Inflammatory macrophage (primary cell): ENCODE data around the gene KCNQ1OT1.

Experiments
- DNase-seq, 2 donors: peaks; one replicate each; pipeline ENCODE4 v3.0.0-alpha.2; 2020 to 2022

The KCNQ1OT1 gene

GRCh38 chr11:2686360-2687222 lies 13.2 kb downstream of the KCNQ1OT1 start:
- DNase-seq, result no peak

DNA sequence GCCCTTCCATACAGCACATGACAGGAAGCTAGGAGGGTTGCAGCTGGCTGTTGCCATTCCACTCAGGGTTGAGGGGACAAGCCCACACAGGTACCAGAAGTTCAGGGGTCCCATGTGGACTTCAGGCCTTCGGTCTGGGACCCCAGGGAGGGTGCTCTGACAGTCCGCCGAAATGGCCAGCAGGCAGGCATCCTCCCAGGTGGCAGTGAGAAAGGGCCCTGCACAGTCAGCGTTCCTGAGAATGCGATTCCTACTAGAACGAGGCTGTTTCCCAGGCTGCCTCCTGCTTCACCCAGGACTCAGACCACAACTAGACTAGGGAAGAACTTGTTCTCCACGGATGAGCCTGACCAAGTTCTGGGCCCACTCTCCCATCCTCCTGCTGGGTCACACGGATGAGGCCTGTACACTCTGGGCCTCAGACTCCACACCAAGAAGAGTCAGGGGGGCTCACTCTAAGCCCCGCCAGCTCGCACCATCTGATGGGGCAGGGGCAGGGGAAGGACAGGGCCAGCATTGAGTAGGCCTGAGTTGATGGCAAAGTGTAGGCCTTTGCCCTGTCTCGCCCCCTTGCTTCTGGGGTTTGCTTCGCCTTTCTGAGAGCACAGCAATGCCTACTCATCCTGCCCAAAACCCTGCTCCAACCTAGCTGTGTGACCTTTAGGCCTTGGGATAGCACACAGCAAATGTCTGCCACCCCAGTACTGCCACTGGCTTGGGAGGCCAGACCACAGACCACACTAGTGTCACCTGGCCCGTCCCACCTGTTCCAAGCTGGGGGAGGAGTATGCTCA lies 14.0 kb downstream of the KCNQ1OT1 start:
- no peak for DNase-seq

- no peak for DNase-seq
These were observed 14.7 kb downstream of the KCNQ1OT1 start for GRCh38 chr11:2685051-2685450.

- DNase-seq, result no peak
These were observed 15.2 kb downstream of the KCNQ1OT1 start for GRCh38 chr11:2684581-2684980.

DNA sequence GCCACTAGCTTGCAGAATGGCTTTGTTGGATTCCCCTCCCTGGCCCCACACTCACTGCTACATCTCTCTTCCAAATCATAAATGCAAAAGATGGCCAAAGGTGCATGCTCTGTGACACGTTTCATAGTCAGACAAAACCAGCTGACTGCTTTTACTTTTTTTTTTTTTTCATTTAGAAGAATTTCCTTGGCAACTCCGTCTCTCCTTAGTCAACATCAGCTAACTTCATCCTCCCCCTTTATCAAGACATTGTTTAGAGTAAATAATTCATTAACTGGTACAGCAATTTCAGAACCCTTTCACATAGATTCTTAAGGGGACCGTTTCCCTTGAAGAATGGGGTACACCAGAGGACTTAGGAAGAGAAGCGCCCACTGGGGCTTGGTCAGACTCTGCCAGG lies 16.0 kb downstream of the KCNQ1OT1 start:
- DNase-seq, result no peak

DNA sequence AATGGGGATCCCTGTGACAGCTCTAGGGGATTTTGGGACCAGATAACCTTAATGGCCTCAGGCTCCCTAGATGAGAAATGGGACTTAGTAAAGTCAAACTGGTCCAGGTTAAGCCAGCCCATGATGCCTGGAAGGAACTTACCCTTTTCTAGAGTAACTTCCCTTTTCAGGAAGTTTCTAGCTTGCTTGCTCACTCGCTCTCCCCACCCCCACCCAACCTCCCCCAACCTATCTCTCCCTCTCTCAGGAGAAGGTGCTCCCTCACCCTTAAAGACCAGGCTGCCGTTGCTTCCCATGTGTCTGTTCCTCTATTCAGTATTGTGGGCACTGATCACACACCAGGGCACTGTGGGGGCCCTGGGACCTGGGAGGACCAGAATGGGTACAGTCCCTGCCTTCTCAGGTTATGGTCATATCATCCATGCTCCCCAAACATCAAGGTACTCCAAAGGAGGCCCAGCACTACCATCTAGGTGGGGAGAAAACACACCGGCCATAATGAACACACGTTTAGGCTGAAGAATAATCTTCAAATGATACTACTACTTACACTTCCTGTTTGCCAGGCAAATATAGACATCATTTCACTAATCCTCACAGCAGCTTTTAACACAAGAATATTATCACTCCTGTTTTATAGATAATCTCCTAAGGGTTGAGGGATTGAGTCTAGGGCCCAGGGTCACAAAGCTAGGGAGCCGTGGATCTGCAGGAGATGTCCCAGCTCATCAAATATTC lies 18.2 kb downstream of the KCNQ1OT1 start:
- DNase-seq, result no peak

DNA sequence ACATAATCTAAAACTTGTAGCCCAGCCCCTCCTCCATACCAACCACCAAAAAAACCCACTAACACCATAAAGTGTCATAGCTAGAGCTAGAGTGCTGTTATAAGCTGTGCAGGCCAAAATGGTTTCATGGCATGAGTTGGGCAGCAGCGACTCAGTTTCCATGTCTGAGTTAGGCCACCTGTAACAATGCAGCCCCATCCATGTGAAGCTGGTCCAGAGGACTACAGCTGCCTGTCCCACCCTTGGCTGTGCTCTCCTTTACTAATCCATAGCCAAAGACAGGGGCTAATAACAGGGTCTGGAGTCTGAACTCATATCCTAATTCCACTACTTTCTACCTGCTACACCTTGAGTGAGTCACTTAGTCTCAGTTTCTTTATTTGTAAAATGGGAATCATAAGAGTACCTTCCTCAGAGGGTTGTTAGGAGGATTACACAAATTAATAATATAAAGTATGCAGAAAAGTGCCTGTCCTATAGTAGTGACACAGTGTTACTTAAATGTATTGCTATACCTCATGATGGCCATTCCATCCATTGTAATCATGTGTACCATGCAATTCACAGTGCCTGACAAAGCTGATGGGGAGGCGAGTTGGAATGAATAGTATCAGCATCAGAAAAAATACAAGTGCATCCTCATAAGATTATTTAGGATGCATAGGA lies 20.6 kb downstream of the KCNQ1OT1 start:
- no peak for DNase-seq

GRCh38 chr11:2678396-2678795 lies 21.4 kb downstream of the KCNQ1OT1 start:
- DNase-seq, result peak; percentile 8

GRCh38 chr11:2677127-2677526 lies 22.7 kb downstream of the KCNQ1OT1 start:
- DNase-seq, result peak; percentile 22 to 85

DNA sequence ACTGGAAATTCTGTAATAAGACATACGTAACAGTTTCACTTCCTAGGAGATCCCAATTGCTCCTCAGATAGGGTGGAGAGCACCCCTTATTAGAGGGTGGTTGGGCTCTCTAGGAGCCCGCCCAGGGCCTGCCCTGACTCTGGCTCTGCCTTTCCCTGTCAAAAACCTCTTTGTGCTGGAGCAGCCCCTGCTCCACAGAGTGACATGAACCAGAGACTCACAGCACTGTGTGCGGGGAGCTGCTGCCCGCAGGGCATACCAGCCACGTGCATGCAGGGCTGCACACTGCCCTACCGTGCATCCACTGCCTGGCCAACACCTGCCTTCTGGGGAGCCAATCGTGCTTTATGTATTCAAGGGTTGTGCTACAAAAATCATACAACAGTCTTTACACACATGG lies 24.3 kb downstream of the KCNQ1OT1 start:
- no peak for DNase-seq

- no peak for DNase-seq
These were observed 25.1 kb downstream of the KCNQ1OT1 start for GRCh38 chr11:2674658-2675131.

- DNase-seq, result no peak
These were observed 25.8 kb downstream of the KCNQ1OT1 start for GRCh38 chr11:2673871-2674471.

- DNase-seq, result no peak
These were observed 26.6 kb downstream of the KCNQ1OT1 start for GRCh38 chr11:2673250-2673610.

DNA sequence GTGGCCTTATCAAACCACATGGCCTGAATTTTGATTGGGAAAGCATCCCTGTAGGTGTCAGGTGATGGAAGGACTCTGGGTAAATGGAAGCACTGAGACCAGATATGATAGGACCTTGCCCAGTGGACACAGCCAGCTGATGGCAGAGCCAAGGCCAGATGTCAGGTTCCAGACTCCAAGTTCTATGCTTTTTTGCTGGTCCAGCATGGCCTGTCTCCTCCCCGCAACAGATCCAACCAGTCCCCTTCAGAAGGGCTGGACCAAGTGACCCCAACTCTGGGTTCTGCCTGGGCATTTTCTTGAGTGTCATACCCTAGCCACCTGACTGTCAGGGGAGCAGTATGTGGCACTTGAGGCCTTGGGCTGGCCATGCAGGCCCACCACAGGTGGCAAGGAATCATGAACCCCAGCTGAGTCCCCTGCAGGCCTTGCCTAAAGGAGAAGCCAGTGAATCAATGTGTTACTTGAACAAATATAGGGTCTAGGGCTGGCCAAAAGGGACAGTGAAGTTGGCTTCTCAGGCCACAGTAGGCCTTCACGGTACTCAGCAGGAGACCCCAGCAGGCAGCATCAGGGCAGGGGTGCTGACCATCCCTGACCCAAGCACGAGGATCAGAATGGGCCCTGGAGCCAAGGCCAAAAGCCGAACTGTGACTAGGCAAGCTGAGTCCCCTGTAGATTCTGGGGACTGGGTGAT lies 27.1 kb downstream of the KCNQ1OT1 start:
- no peak for DNase-seq

DNA sequence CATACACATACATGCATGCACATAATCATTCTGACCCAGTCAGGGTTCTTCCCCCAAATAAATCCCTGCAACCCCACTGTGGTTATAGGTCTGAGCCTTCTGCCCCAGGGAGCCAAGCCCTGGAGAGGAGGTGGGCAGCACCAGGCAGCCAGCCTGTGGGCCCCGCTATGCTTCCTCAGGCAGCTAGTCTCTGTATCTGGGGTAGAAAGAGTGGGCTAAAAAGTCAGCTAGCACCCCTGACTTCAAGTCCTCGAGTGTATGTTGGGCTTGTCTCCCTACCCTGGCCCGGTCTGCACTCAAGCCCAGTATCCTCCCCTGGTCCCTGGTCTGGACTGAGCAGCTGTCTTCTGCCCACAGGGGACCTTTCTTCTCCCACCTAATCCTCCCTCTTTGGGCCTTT lies 28.0 kb downstream of the KCNQ1OT1 start:
- no peak for DNase-seq

DNA sequence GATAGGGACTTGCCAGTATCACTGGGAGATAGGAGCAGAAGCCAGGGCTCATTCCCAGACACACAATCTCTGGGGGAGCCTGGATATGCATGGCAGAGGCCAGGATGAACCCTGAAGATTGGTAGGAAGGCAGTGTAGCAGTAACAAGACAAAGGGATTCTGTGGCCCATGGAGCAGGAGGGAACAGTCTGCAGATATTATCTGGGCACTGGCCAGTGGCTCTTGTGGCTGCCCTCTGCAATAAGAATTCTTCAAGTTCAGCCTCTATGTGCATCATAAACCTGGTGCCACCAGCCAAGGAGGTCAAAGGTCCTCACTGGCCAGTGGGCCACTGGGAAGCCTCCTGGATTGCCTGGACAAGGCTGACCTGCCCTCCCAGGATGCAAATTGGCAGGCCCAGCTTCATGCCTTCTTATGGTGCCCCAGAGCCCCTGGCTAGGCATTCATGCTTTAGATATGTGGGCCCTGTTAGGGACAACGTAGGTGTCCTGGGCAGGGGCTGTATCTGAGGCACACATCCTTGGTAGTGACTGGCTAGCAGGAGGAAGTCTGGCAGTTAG lies 29.2 kb downstream of the KCNQ1OT1 start:
- DNase-seq, result no peak

- DNase-seq, result no peak
These were observed 29.9 kb downstream of the KCNQ1OT1 start for GRCh38 chr11:2669634-2670469.

GRCh38 chr11:2668876-2669275 lies 30.9 kb downstream of the KCNQ1OT1 start:
- no peak for DNase-seq

DNA sequence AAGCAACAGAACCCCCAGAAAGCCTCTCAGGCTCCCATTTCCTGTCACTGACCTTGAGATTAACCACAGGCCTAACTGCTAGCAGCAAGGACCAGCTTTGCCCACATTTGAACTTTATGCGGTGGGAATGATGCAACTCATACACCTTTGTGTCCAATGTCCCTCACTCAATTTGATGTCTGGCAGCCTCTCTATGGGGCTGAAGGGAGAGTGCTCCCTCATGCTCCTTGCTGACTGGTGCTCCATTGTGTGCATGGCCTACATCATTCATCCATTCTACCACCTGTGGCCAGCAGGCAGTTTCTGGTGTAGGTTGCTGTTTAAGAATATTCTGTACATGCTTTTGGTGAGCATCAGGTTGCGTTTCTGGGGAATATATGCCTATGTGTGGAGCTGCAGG lies 31.9 kb downstream of the KCNQ1OT1 start:
- DNase-seq, result no peak
